SW480 (cell line): ENCODE results near the gene LPIN2.
"Not testable (repeated sequence)": the region's sequence is repeated elsewhere in the genome, so short reads cannot be mapped to it uniquely, and the experiment has no call there.

Experiments used
- DNase-seq: peaks from one replicate; pipeline ENCODE4 v3.0.0-alpha.2; 2016; ENCODE audit warnings: low spot score

Gene LPIN2, protein sequence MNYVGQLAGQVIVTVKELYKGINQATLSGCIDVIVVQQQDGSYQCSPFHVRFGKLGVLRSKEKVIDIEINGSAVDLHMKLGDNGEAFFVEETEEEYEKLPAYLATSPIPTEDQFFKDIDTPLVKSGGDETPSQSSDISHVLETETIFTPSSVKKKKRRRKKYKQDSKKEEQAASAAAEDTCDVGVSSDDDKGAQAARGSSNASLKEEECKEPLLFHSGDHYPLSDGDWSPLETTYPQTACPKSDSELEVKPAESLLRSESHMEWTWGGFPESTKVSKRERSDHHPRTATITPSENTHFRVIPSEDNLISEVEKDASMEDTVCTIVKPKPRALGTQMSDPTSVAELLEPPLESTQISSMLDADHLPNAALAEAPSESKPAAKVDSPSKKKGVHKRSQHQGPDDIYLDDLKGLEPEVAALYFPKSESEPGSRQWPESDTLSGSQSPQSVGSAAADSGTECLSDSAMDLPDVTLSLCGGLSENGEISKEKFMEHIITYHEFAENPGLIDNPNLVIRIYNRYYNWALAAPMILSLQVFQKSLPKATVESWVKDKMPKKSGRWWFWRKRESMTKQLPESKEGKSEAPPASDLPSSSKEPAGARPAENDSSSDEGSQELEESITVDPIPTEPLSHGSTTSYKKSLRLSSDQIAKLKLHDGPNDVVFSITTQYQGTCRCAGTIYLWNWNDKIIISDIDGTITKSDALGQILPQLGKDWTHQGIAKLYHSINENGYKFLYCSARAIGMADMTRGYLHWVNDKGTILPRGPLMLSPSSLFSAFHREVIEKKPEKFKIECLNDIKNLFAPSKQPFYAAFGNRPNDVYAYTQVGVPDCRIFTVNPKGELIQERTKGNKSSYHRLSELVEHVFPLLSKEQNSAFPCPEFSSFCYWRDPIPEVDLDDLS

DNA sequence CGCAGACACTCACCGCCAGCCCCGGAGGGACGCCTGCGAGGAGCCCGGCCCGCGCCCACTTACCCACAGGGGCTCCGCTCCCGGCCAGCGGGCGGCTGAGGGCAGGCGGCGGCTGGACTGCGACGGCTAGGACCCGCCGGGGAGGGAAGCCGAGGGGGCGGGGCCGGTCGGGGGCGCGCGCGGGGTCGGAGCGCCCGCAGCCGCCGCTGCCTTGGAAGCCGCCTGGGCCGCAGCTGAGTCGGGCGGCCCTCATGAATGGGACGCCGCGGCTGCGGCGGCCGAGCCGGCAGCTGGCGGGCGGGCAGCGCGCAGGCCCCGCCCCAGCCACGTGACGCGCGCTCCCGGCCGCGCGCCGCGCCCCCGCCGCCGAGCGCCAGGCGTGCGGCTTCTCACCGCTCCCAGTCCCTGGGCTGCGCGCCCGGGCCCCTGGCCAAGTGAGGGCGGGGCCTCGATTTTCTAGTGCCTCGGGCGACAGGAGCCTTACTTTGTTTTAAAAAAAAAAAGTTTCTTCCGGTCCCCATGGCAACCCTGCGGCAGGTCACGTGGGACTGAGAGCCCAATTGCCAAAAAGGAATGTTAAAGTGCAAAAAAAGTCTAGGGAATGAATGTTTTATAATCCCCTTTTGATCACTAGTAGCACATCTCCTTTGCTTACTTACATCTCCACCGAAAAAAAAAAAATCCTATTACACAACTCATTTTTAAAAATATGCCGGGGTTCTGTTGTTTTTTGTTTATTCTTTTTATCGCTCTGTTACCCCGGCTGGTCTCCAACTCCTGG is at the start of gene LPIN2:
Gene LPIN2, minus strand, starts transcription at position 121 of the 781 bp plus-strand sequence. CDS start 52,304 bp downstream, outside the sequence.
- DNase-seq, result peak; percentile 93

DNA sequence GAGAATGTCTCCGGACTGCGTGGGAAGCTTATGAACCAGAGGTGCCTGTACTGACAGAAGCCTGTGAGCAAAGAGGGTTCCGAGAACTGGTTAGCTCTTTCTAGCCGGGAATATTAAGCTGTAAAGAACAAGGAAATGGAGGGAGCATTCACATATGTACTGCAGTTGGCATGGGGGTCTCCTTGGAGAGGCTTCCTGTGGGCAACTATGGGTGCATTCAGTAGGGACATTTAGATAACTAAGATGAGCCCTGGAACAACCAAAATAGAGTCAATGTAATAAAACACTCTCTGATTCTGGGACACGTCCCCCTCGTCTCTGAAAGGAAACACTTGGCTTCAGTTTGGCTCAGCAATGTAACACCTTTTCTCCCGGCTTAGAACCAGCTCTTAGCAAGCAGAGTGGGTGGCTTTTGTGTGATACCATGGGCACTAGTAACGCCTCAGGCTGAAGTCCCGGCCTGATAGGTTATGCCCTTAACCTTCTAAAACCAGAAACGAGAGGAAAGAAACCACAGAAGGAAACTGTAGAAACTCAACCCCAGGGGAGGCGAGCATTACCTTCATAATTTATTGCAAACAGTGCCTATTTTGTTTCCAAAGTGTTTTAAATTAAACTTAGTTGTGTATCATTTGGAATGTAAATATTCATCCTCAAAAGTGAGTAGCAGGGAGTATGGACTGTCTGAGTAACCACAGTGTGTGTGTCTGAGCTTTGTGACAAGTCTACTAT is 48.8 kb upstream of the LPIN2 start:
- no peak for DNase-seq

DNA sequence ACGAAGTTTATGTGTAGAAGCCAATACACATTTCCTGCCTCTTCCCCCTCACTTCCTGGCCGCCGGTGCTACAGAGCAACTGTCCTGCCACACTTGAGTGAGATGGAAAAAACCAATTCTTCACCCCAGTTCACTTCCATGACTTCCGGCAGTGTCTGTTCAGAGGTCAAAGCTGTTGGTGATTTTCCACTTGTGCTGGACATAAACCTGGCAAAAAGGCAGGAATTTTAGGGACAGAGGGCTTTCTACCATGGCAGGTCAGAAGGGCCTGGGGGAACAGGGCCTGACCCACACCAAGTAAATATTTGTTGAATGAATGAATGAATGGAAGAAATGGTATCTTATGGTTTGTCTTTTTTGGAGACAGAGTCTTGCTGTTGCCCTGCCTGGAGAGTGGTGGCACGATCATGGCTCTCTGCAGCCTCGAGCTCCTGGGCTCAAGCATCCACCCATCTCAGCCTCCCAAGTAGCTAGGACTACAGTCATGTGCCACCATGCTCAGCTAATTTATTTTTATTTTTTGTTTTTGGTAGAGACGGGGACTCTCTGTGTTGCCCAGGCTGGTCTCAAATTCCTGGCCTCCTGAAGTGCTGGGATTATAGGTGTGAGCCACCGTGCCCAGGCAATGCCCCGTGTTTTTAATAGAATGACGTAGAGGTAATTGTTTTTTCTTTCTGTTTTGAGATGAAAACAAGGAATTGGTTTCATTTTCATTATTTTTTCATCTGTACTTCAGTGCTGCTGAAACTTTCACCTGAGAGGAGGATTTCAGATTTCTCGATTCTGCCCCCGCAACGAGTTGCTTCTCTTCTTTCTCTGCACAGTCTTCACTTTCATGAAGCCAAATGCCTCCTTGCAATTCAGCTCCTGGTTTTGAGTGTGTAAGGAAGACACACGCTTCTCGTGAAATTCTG is 48.0 kb upstream of the LPIN2 start:
- DNase-seq, result no peak

DNA sequence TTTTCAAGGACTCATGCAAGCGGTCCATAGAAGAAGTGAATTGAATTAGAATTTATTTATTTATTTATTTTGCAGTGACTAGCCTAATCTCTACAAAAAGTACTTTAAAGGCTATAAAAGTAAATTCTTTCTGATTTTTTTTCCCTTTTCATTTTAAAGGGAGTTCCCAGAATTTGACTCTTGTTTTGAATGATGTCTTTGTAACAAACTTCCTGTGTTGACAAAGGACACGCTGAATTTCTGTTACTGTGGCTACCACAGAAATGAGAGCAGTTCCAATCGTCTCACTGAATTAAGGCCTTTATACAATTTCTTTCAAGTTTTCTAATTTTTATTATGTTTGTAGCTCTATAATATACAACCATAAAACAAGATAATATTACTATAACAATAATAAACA is 46.3 kb upstream of the LPIN2 start:
- DNase-seq, result no peak

DNA sequence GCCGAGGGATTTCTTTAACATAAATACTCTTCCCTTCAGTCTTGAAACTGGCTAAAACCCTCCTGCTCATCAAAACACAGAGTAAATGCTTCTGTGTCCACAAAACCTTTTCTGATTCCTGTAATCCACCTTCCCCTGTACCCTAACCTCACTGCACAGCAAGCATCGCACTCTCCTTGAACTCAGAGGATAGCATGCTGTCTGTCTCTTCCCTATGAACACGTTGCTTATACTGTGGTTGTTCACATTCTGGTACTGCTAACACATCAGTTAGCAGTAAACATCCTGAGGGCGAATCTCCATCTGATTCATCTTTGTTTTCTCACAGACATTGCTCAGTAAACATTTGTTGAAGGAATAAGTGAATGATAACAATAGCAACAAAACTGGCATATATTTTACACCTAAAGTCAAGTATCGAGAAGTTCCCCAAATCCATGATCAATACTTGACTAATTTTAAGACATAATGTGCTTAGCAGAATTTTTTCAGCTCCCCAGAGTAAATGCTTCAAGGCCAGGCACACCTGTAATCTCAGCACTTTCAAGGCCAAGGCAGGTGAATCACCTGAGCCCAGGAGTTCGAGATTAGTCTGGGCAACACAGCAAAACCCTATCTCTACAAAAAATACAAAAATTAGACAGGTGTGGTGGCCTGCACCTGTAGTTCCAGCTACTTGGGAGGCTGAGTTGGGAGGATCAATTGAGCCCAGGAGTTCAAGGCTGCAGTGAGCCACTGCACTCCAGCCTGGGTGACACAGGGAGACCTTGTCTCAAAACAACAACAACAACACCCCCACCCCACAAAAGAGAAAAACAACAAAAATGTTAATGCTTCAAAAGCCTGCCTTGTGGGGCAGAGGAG is 45.6 kb upstream of the LPIN2 start:
- no peak for DNase-seq

DNA sequence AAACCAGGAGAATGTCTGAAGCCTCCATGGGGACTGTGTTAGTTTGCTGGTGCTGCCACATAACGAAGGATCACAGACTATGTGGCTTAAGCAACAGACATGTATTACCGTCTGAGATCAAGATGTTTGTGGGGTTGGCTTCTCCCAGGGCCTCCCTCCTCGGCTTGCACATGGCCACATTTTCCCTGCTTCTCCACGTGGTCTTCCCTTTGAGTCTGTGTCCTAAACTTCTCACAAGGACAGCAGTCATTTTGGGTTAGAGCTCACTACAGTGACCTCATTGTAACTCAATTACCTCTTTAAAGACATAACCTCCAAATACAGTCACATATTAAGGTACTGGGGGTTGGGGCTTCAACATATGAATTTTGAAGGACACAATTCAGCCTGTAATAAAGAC is 44.6 kb upstream of the LPIN2 start:
- no peak for DNase-seq

DNA sequence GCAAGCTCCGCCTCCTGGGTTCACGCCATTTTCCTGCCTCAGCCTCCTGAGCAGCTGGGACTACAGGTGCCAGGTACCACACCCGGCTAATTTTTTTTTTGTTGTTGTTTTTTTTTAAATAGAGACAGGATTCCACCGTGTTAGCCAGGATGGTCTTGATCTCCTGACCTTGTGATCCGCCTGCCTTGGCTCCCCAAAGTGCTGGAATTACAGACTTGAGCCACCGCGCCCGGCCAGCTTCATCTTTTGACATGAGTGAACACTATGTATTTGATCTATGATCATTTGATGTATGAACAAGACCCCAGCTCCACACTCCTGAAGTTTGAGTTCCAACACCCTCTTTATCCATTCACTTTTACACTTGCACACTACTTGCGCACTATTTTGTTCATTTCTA is 43.4 kb upstream of the LPIN2 start:
- no peak for DNase-seq

DNA sequence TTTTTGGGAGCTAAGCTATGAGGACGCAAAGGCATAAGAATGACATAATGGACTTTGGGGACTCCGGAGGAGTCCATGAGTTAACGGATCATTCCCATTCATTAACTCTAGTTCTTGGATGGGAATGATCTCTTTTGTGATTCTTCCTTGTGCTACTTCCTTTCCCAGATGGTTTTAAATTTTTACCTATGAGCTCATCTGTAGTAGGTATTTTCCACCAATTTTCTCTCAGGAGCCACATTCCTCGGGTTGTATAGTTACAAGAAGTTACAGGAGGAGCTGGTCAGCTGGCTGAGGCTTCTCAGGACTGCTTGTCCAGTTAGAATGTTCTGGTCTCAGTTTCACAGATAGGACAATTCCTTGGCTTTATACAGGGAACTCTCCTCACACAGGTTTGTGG is 42.9 kb upstream of the LPIN2 start:
- no peak for DNase-seq

DNA sequence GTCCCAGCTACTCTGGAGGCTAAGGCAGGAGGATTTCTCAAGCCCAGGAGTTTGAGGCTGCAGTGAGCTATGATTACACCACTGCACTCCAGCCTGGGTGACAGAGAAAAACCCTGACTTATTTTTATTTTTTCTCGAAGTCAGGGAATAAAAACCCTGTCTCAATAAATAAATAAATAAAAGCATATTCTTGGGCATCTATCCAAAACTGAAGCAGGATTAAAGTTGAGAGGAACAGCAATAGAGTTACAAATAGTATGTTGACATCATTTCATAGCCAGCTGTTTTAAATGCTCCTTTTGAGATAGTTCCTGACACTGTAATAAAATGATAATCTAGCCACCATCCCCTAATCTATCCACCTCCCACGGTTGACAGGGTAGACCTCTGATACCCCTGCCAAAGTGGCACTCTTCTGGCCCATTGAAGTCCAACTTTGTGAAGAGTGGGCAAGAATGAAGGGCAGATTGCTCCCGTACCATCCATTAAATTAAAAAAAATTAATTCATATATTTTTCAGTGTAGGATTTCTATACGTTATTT is 42.3 kb upstream of the LPIN2 start:
- DNase-seq, result no peak

DNA sequence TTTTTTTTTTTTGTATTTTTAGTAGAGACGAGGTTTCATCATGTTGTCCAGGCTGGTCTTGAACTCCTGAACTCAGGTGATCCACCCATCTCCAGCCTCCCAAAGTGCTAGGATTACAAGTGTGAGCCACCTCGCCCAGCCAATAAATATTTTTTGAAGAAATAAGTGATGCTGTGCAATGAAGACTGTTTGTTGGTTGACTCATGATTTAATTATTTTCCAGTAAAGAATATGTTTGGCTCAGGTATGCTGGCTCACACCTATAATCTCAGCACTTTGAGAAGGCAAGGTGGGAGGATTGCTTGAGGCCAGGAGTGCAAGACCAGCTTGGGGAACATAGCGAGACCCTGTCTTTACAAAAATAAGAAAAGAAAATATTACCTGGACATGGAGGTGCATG is 41.8 kb upstream of the LPIN2 start:
- no peak for DNase-seq

DNA sequence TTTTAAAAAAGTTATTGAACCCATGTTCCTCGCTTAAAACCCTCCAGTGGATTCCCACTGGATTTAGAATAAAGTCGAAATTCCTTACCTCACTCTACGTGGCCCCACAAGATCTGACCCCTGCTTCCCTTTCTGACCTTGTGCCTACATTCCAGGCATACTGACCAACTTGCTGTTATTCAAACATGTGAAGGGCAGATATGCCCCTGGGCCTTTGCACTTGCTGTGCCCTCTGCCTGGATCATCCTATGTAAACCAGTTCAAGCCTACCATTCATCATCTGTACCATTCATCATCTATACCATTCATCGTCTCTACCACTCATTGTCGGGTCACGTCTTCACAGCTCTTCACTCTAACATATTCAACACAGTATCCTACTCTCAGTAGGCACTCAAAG is 41.3 kb upstream of the LPIN2 start:
- no peak for DNase-seq

DNA sequence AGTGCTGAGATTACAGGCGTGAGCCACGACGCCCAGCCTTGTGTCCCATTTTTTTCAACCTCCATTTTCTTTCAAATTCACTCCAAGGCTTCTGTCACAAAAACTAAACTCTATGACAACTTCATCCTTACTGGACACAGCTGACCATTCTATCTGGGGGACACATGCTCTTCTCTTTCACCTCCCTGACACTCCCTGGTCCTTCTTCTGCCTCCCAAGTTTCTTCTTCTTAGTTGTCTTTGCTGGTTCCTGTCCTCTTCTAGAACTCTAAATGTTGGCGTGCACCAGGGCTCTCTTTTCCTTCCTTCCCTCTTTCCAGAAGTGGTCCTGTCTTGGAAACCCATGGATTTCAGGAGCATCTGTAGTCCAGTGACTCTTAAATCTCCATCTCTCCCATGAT is 40.1 kb upstream of the LPIN2 start:
- DNase-seq, result no peak

DNA sequence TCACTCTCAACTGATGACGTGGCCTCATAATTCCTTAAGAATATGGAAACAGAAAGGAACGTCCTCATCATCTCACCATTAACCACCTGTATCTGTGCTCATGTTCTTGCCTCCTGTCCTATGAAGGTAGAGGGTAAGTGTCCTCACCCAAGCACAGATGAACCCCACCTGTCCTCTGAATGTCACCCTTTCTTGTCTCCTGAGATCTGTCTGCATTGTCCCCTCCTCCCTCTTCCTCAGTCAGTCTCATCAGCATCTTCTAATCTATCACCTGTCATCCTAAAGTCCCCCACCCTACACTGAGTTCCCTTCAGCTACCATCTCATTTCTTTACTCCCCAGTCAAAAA is 39.4 kb upstream of the LPIN2 start:
- no peak for DNase-seq

DNA sequence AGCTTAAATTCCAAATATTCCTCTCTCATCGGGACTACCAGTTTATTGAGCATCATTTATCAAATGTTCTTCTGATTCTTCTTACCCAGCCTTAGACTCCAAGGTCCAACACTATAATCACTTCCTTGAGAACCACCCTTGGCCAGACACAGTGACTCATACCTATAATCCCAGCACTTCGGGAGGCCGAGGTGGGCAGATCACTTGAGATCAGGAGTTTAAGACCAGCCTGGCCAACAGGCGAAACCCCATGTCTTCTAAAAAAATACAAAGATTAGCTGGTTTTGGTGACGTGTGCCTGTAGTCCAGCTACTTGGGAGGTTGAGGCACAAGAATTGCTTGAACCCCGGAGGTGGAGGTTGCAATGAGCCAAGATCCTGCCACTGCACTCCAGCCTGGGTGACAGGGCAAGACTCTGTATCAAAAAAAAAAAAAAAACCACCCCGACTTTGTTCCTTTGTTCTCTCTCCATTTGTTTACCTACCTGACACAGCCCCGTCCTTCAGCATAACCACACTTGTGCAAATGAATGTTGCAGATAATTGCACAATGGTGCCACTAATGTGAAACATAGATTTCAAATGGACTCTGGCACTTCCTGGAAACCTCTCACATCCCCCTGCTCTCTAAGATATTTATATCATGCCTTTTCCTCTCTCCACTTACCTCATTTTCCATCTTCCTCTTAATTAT is 38.9 kb upstream of the LPIN2 start:
- DNase-seq, result peak; percentile 88

DNA sequence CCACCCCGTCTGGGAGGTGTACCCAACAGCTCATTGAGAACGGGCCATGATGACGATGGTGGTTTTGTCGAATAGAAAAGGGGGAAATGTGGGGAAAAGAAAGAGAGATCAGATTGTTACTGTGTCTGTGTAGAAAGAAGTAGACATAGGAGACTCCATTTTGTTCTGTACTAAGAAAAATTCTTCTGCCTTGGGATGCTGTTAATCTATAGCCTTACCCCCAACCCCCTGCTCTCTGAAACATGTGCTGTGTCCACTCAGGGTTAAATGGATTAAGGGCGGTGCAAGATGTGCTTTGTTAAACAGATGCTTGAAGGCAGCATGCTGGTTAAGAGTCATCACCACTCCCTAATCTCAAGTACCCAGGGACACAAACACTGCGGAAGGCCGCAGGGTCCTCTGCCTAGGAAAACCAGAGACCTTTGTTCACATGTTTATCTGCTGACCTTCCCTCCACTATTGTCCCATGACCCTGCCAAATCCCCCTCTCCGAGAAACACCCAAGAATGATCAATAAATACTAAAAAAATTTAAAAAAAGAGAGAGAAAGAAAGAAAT is 37.0 kb upstream of the LPIN2 start:
- not testable (repeated sequence) for DNase-seq

DNA sequence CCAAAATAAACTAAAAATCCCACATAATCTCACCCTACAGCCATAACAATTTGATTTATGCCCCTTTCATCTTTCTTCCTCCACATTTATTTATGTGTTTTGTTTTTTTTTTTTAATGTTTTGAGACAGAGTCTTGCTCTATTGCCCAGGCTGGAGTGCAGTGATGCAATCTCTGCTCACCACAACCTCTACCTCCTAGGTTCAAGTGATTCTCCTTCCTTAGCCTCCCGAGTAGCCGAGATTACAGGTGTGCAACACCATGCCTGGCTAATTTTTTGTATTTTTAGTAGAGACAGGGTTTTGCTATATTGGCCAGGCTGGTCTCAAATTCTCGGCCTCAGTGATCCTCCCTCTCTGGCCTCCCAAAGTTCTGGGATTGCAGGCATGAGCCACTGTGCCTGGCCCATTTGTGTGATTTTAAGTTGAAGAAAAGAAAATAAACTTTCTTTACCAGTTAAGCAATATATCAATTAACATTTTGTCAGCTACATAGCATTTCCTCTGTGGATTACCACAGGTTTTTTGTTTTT is 35.9 kb upstream of the LPIN2 start:
- DNase-seq, result no peak

DNA sequence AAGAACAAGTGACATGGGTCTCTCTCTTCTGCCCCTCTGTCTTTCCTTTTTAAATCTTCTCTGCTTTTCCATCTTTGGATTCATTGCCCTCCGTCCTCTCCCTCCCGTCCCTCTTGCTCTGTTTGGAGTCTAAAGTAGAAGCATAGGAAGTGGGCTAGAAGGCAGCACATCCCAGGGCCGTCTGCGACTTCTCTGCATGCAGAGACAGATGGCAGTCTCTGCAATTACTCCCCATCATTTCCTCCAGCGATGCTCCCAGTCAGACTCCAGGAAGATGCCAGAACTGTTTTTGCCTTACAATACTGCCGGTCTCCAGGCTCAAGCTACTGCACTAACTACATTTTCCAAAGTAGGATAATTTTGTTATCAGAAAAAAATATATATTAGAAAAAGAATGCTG is 35.2 kb upstream of the LPIN2 start:
- no peak for DNase-seq

DNA sequence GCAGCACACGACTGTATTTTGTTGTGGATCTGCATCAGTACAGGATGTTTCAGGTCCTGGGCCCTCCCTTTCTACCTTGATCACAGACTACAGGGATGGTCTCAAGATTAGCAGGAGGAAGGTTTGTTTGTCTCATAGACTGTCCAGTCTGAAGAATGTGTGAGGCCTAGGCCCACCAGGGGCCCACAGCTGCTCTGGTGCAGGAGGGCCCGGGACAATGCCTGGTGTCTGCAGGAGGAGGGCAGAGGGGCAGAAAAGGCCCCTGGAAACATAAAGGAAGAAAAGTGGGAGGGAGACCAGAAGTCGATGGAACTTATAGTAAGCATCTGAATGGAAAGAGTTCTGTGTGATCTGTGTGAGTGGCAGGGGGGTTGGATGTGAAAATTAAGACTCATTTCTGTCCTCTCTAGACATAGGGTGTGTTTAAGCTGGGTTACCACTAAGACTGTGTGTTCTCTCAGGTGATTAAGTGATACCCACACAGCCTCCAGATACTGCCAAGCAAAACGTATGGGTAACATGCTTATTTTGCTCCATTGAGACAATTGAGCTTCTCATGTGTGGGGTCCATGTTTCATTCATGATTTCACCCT is 33.4 kb upstream of the LPIN2 start:
- DNase-seq, result no peak
